GM21786 (cell line): ENCODE measurements around the gene COLEC12.
"Not testable (repeated sequence)": the region's sequence is repeated elsewhere in the genome, so short reads cannot be mapped to it uniquely, and the experiment has no call there.

Source experiments
- ATAC-seq: cut with Tn5 transposase; IDR thresholded peaks from one replicate; pipeline ENCODE4 v1.9.1; 2021; ENCODE audit not compliant: unreplicated experiment

COLEC12 gene

DNA sequence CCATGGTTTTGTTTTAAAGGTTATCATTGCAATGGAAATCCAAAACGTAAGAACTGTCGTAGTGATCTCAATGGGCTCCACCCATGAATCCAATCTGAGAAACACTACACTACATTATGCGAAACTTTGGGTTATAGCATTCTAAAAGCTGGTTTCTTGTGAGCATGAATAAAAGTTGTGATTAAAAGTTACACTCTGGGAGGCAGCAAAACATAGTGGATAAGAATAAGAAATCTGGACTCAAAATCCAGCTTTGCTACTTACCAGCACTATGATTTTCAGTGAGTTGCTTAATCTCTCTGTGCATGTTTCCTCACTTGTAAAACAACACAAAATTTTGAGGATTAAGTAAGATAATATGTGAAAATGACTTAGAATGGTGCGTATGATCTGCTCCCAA lies 207.0 kb downstream of the COLEC12 start:
- no peak for ATAC-seq

DNA sequence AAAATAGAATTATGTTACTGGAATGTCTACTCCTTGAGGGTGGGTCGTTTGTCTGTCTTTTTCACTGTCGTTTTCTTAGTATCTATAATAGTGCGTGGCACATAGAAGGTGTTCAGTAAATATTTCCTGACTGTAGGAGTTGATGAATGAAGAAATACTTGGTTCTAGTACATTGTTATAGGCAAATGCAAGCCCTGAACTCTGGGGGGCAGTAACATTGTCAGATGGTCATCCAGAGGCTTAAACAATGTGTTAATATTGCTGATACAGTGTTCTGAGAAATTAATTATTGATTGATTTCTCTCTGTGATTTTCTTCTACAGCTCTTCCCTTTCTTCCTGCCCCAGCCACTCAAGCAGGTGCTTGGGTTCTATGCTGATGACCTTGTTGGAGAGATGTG lies 208.2 kb downstream of the COLEC12 start:
- no peak for ATAC-seq

DNA sequence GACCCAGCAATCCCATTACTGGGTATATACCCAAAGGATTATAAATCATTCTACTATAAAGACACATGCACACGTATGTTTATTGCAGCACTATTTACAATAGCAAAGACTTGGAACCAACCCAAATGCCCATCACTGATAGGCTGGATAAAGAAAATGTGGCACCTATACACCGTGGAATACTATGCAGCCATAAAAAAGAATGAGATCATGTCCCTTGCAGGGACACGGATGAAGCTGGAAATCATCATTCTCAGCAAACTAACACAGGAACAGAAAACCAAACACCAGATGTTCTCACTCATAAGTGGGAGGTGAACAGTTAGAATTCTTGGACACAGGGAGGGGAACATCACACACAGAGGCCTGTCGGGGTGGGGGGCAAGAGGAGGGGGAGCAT lies 210.5 kb downstream of the COLEC12 start:
- not testable (repeated sequence) for ATAC-seq

- ATAC-seq, result no peak
Measured at GRCh38 chr18:289026-289425, 211.5 kb downstream of the COLEC12 start.

DNA sequence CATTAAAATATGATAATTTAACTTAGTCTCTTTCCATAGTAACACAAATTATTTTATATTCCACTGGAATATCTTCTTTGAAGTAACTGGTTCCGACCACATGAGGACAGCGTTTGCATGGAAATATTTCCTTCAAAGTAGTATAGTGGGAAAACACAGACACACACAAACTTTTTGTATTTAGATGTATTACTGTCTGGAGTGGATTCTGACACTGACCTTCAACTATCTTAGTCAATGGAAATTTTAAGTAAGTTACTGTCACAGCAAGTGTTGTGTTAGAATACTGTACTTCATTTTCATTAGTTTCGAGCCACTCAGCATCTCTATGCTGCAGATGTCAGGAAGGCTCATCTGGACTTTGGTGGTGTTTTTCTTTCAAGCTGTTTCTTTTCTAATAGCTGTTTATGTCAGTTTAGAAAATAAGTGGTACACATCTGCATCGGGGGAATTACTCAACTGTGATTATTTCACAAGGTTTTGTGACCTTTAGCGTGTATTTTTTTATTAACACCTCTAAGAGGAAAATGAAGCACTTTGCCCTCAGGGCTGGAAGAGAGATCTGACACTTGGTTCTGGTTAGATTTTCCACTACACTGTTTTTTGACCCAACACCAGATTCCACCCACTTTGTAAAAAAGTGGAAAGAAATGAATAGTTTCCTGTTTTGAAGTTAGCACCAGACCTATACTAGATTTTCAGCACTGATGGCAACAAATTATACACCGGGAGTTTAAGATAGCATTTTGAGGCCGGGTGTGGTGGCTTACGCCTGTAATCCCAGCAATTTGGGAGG lies 213.8 kb downstream of the COLEC12 start:
- ATAC-seq, result no peak

DNA sequence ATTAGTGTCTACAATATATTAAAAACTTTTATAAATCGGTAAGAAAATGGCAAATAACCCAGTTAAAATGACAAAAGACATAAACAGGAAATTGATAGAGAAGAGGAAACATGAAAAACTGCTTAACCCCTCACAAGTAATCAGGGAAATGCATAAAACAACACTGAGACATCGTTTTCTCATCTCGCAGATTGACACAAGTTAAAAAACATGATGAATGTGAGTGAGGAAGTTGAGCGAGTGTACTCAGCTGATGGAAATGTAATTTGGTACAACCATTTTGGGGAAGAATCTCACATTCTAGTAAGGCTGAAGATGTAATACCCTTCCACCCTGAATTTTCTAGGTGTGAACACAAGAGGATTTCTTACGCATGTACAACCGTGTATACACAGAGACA lies 214.7 kb downstream of the COLEC12 start:
- no peak for ATAC-seq

GRCh38 chr18:275486-275885 lies 225.0 kb downstream of the COLEC12 start:
- ATAC-seq, result no peak

GRCh38 chr18:274313-274712 lies 226.2 kb downstream of the COLEC12 start:
- no peak for ATAC-seq

GRCh38 chr18:273525-273924 lies 227.0 kb downstream of the COLEC12 start:
- no peak for ATAC-seq

DNA sequence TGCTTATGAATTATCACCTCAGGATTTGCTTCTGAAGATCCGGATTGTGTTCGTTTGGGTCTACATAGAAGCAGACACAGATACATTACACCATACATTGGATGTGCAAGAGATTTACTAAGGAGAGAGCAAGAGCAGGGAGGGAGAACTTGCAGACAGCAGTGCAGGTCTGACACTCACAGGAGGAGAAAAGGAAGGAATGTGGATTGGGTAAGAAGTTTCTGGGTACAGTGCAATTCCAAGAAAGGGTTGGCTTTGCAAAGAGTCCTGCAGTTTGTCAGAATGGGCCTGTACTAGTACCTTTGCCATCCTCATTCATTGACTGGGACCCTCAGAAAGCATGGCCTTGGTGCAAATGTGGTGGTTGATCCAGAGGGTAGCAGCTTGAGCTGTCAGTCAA lies 227.9 kb downstream of the COLEC12 start:
- no peak for ATAC-seq

DNA sequence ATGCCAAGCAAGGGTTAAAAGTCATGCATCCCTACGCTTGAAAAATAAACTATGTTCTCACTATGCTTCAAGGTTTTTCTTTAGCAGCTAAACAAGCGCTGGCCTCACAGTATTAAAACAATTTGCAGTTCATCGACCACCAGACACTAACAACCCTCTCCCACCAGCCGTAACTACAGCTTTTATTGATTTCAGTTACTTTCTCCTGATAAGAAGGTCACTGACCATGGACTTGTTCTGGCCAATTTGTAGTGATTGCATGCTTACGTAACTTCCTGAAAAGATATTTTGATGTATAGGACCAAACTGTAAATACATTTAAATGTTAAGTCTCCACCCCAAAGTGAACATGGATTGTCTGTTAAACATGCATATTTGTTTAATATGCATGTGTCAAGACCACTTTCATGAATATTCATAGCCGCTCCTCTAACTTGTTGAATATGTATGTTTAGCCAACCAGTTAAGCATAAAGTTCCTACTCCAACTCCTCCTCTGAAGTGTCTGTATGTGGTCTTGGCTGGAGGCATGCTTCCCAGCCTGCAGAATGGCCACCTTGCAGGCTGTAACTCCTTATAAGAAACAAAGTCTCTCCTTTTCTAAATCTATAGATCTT lies 230.9 kb downstream of the COLEC12 start:
- ATAC-seq, result no peak

GRCh38 chr18:267688-268552 lies 232.6 kb downstream of the COLEC12 start, which contains the start of gene THOC1:
Gene THOC1, minus strand, starts transcription at chr18:268047. Its CDS starts 28 bp downstream, at chr18:268019.
- ATAC-seq, result peak; percentile 88

DNA sequence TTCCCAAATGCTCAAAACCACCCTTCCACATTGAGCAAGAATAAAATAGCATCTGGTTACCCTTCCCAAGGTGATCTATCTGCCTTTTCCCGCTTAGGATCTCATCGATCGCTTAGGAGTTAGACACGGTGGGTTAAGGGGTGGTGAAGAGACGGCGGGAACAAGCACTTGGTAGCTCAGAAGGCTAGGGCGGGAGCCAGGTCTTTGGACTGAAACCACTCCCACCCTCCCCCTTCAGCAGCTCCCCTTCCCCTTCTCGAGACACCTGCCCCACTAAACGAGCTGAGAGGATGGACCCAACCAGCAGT lies 233.2 kb downstream of the COLEC12 start:
- ATAC-seq, result no peak
